GM23248 (cell line): ENCODE measurements around the gene C22orf39. TPM values are rescaled to one million over a fixed set of nuclear protein-coding genes. Genes with fewer than 3 reads are reported as not detected.

Source experiments
- DNase-seq: peaks from one replicate; pipeline ENCODE4 v3.0.0-alpha.2; 2015
- H2AFZ ChIP-seq: fragments of 200-600 bp; sonication (generic); 2 replicates; pipeline ENCODE4 v1.6.1; 2016; ENCODE audit warnings: antibody characterized with exemption
- H3F3A ChIP-seq: fragments of 200-600 bp; sonication (generic); 2 replicates; pipeline ENCODE4 v1.6.1; 2016; ENCODE audit warnings: mild to moderate bottlenecking, antibody characterized with exemption, mixed run types; ENCODE audit not compliant: insufficient read depth
- H3K27ac ChIP-seq: fragments of 200-600 bp; sonication (generic); 2 replicates; pipeline ENCODE4 v1.5.1; 2016; ENCODE audit warnings: mild to moderate bottlenecking
- H3K27me3 ChIP-seq: fragments of 200-600 bp; sonication (generic); replicated peaks from 2 replicates; pipeline ENCODE4 v1.6.1; 2016; ENCODE audit warnings: mild to moderate bottlenecking; ENCODE audit not compliant: insufficient read depth
- H3K36me3 ChIP-seq: fragments of 200-600 bp; sonication (generic); 2 replicates; pipeline ENCODE4 v1.6.1; 2016; ENCODE audit warnings: low read depth, mild to moderate bottlenecking
- H3K4me1 ChIP-seq: fragments of 200-600 bp; sonication (generic); 2 replicates; pipeline ENCODE4 v1.6.1; 2016; ENCODE audit warnings: mild to moderate bottlenecking; ENCODE audit not compliant: insufficient read depth
- H3K4me2 ChIP-seq: fragments of 200-600 bp; sonication (generic); one replicate; pipeline ENCODE4 v1.6.1; 2016; ENCODE audit warnings: mild to moderate bottlenecking; ENCODE audit not compliant: unreplicated experiment
- H3K4me3 ChIP-seq: fragments of 200-600 bp; sonication (generic); 2 replicates; pipeline ENCODE4 v1.5.1; 2016; ENCODE audit warnings: mild to moderate bottlenecking
- H3K79me2 ChIP-seq: fragments of 200-600 bp; sonication (generic); 2 replicates; pipeline ENCODE4 v1.6.1; 2016; ENCODE audit warnings: mild to moderate bottlenecking; ENCODE audit not compliant: insufficient read depth
- H3K9ac ChIP-seq: fragments of 200-600 bp; sonication (generic); 2 replicates; pipeline ENCODE4 v1.6.1; 2016; ENCODE audit warnings: mild to moderate bottlenecking
- H3K9me2 ChIP-seq: fragments of 200-600 bp; sonication (generic); 2 replicates; pipeline ENCODE4 v1.6.1; 2016; ENCODE audit warnings: mixed run types, mild to moderate bottlenecking, moderate library complexity; ENCODE audit not compliant: insufficient read depth
- H3K9me3 ChIP-seq: fragments of 200-600 bp; sonication (generic); one replicate; pipeline ENCODE4 v1.6.1; 2017; ENCODE audit warnings: low read depth
- H4K20me1 ChIP-seq: fragments of 200-600 bp; sonication (generic); 2 replicates; pipeline ENCODE4 v1.6.0; 2016; ENCODE audit not compliant: insufficient read depth
- EZH2 ChIP-seq: fragments of 200-600 bp; sonication (generic); IDR thresholded peaks from 2 replicates; pipeline ENCODE4 v1.6.1; 2018; ENCODE audit warnings: antibody characterized with exemption, mild to moderate bottlenecking; ENCODE audit not compliant: insufficient read depth, poor library complexity, severe bottlenecking
- EZH2phosphoT487 ChIP-seq: fragments of 200-600 bp; sonication (generic); IDR thresholded peaks from 2 replicates; pipeline ENCODE4 v1.6.1; 2018; ENCODE audit warnings: antibody characterized with exemption, moderate library complexity, mild to moderate bottlenecking, low read depth; ENCODE audit not compliant: insufficient read depth
- WGBS, 2 experiments: methylation state at CpG; one replicate each; pipeline ENCODE4 v1.1.6; 2015 to 2017; ENCODE audit warnings: low lambda C conversion rate in 2 of 2, low coverage in 1 of 2; ENCODE audit errors: missing lambda C conversion rate in 2 of 2; 5-methylcytosine and 5-hydroxymethylcytosine counted together
- in situ Hi-C: fragments of 300-500 bp; cut with MboI; formaldehyde crosslinking; loops from 2 replicates; pipeline ENCODE4 v1.15.0; 2020
- polyA plus RNA-seq: library from polyadenylated mRNA; unstranded; fragments of >200 nt; fragmentation: Nextera tagmentation; extraction: Ambion mirVana; gene quantifications from 2 replicates; pipeline ENCODE4 v1.2.1, GENCODE V29; 2016
- total RNA-seq: library from RNA; depleted of rRNA; stranded (reverse); fragments of >200 nt; shearing (Covaris generic); gene quantifications from 2 replicates; pipeline ENCODE4 v1.2.3, GENCODE V29; 2014

C22orf39 gene
- total and polyA plus RNA-seq, 2 experiments from 2014 or later = 15.0 to 22.8 TPM

GRCh38 chr22:19454156-19454555 lies 6.6 kb upstream of the C22orf39 start:
- H3K4me3 ChIP-seq = no peak overlapping the region
- no peaks in the 10 kb centered on the region for H3K79me2 ChIP-seq
- H3F3A ChIP-seq = 0 out of 2 replicates have a peak, but pooled peaks cover 16% of the 10 kb centered on the region
- no peaks in the 10 kb centered on the region for H3K9me2 ChIP-seq
- H3K36me3 ChIP-seq = peaks cover 44% of the 10 kb centered on the region
- WGBS, 2 experiments = 74 to 77% methylated on average over 6 of the region's 6 CpGs
- H3K9me3 ChIP-seq = no peaks in the 10 kb centered on the region
- no peak for DNase-seq
- H3K4me1 ChIP-seq = peaks cover 7% of the 10 kb centered on the region; the same call in 1 of the 2 replicates
- H3K9ac ChIP-seq = no peak overlapping the region
- TF ChIP-seq EZH2 (no peak), EZH2phosphoT487 (no peak)
- no peak overlapping the region for H3K4me2 ChIP-seq
- H3K27me3 ChIP-seq = no peaks in the 10 kb centered on the region
- H2AFZ ChIP-seq = no peak overlapping the region
- no peak overlapping the region for H3K27ac ChIP-seq
- H4K20me1 ChIP-seq = no peaks in the 10 kb centered on the region
- in situ Hi-C loops = no loop called here

- H3K36me3 ChIP-seq = peaks cover 39% of the 10 kb centered on the region
- H3K4me1 ChIP-seq = peaks cover 7% of the 10 kb centered on the region; the same call in 1 of the 2 replicates
- H3K79me2 ChIP-seq = no peaks in the 10 kb centered on the region
- 98 to 99% methylated on average over 5 of the region's 5 CpGs for WGBS, 2 experiments
- H3K4me2 ChIP-seq = no peak overlapping the region
- no peak overlapping the region for H3K4me3 ChIP-seq
- H3K27ac ChIP-seq = no peak overlapping the region
- no peaks in the 10 kb centered on the region for H3K27me3 ChIP-seq
- no peaks in the 10 kb centered on the region for H3K9me2 ChIP-seq
- DNase-seq = no peak
- in situ Hi-C loops = no loop called here
- peaks cover 20% of the 10 kb centered on the region; the same call in 1 of the 2 replicates for H3F3A ChIP-seq
- H2AFZ ChIP-seq = no peak overlapping the region
- no peak overlapping the region for H3K9ac ChIP-seq
- H3K9me3 ChIP-seq = no peaks in the 10 kb centered on the region
- H4K20me1 ChIP-seq = no peaks in the 10 kb centered on the region
- TF ChIP-seq EZH2 (no peak), EZH2phosphoT487 (no peak)
Observed at GRCh38 chr22:19453718-19454117, 6.2 kb upstream of the C22orf39 start.

- no peaks in the 10 kb centered on the region for H3K9me2 ChIP-seq
- no peak for DNase-seq
- H3K4me2 ChIP-seq = no peak overlapping the region
- H2AFZ ChIP-seq = no peak overlapping the region
- peaks cover 6% of the 10 kb centered on the region for H3K79me2 ChIP-seq
- H3K36me3 ChIP-seq = peaks cover 32% of the 10 kb centered on the region; the same call in 1 of the 2 replicates
- H3K4me3 ChIP-seq = no peak overlapping the region
- in situ Hi-C loops = no loop called here
- no peaks in the 10 kb centered on the region for H3K27me3 ChIP-seq
- TF ChIP-seq EZH2phosphoT487 (no peak), EZH2 (no peak)
- H3K9ac ChIP-seq = no peak overlapping the region
- H3K4me1 ChIP-seq = peaks cover 10% of the 10 kb centered on the region
- no peaks in the 10 kb centered on the region for H4K20me1 ChIP-seq
- WGBS, 2 experiments = 100% methylated on average over 4 of the region's 4 CpGs
- no peaks in the 10 kb centered on the region for H3K9me3 ChIP-seq
- H3F3A ChIP-seq = peaks cover 30% of the 10 kb centered on the region; the same call in 1 of the 2 replicates
- H3K27ac ChIP-seq = no peak overlapping the region
Observed at GRCh38 chr22:19451570-19451969, 4.1 kb upstream of the C22orf39 start.

GRCh38 chr22:19450363-19451175 lies 3.1 kb upstream of the C22orf39 start:
- peaks cover 26% of the 10 kb centered on the region; the same call in 1 of the 2 replicates for H3K36me3 ChIP-seq
- peaks cover 16% of the 10 kb centered on the region for H3K79me2 ChIP-seq
- H3K27ac ChIP-seq = no peak overlapping the region
- H3K9me2 ChIP-seq = no peaks in the 10 kb centered on the region
- no peaks in the 10 kb centered on the region for H4K20me1 ChIP-seq
- no peak for DNase-seq
- H3K27me3 ChIP-seq = no peaks in the 10 kb centered on the region
- 84 to 87% methylated on average over 8 of the region's 8 CpGs for WGBS, 2 experiments
- H3K9ac ChIP-seq = no peak overlapping the region
- H3K4me3 ChIP-seq = no peak overlapping the region
- no peak for TF ChIP-seq EZH2
- TF ChIP-seq EZH2phosphoT487 = no peak
- H3K9me3 ChIP-seq = no peaks in the 10 kb centered on the region
- peaks cover 30% of the 10 kb centered on the region; the same call in 1 of the 2 replicates for H3F3A ChIP-seq
- H3K4me1 ChIP-seq = peaks cover 5% of the 10 kb centered on the region
- H2AFZ ChIP-seq = no peak overlapping the region
- H3K4me2 ChIP-seq = no peak overlapping the region
- in situ Hi-C loops = no loop called here
